Activated gamma-delta T cell treated with Interleukin-2 at 50 U/mL for 16 hours (primary cell): ENCODE results near the gene KCNK18.

Experiments
- DNase-seq: peaks from one replicate; pipeline ENCODE4 v3.0.0-alpha.2; 2020

Gene KCNK18

GRCh38 chr10:117254774-117255735 is 57.8 kb downstream of the KCNK18 start:
- DNase-seq, result no peak

GRCh38 chr10:117255835-117256460 is 58.7 kb downstream of the KCNK18 start:
- no peak for DNase-seq

- no peak for DNase-seq
Measured at GRCh38 chr10:117256910-117257309, 59.6 kb downstream of the KCNK18 start.

- DNase-seq, result no peak
Measured at GRCh38 chr10:117257721-117258120, 60.4 kb downstream of the KCNK18 start.

GRCh38 chr10:117259279-117259678 is 62.0 kb downstream of the KCNK18 start:
- DNase-seq, result no peak
